ENCODE measurements around the gene ARID1B. TPM values are rescaled to one million over a fixed set of nuclear protein-coding genes. Genes with fewer than 3 reads are reported as not detected.

The ARID1B gene
- total RNA-seq, 2 experiments from 2014 or later: 42.5 to 43.2 TPM

- peaks cover 5% of the 10 kb centered on the region for H3K36me3 Mint-ChIP-seq (ENCODE audit: low read depth)
- CTCF ChIA-PET: no interaction called here
- H3K4me1 Mint-ChIP-seq (ENCODE audit: low read depth): peaks cover 19% of the 10 kb centered on the region
- no peaks in the 10 kb centered on the region for H3K27me3 Mint-ChIP-seq (ENCODE audit: low read depth)
- peak; percentile 50 for DNase-seq
- no peaks in the 10 kb centered on the region for H3K9me3 Mint-ChIP-seq
- H3K4me3 Mint-ChIP-seq: peak overlapping the region; percentile 87
- intact Hi-C loops (cut with micrococcal nuclease): loop anchor here (1.0 to 5.0 kb wide), 3 partner anchors 276 to 494 kb away; no protein-coding TSS in a partner anchor
- H3K27ac Mint-ChIP-seq: peak overlapping the region; percentile 98
Measured at GRCh38 chr6:156777577-156778453, 637 bp downstream of the ARID1B start.

GRCh38 chr6:156778454-156779205, 1.5 kb downstream of the ARID1B start:
- H3K4me1 Mint-ChIP-seq (ENCODE audit: low read depth): peaks cover 24% of the 10 kb centered on the region
- no peaks in the 10 kb centered on the region for H3K9me3 Mint-ChIP-seq
- CTCF ChIA-PET: interaction anchor here (0.5 to 0.7 kb wide), 2 partner anchors 82 to 271 kb away, joined by 3 read pairs; no protein-coding TSS in a partner anchor
- H3K27me3 Mint-ChIP-seq (ENCODE audit: low read depth): no peaks in the 10 kb centered on the region
- peaks cover 7% of the 10 kb centered on the region for H3K36me3 Mint-ChIP-seq (ENCODE audit: low read depth)
- intact Hi-C loops (cut with micrococcal nuclease): loop anchor here (5.0 kb wide), 2 partner anchors 404 to 494 kb away; no protein-coding TSS in a partner anchor
- H3K27ac Mint-ChIP-seq: peak overlapping the region; percentile 91
- peak; percentile 52 for DNase-seq
- H3K4me3 Mint-ChIP-seq: peak overlapping the region; percentile 77

DNA sequence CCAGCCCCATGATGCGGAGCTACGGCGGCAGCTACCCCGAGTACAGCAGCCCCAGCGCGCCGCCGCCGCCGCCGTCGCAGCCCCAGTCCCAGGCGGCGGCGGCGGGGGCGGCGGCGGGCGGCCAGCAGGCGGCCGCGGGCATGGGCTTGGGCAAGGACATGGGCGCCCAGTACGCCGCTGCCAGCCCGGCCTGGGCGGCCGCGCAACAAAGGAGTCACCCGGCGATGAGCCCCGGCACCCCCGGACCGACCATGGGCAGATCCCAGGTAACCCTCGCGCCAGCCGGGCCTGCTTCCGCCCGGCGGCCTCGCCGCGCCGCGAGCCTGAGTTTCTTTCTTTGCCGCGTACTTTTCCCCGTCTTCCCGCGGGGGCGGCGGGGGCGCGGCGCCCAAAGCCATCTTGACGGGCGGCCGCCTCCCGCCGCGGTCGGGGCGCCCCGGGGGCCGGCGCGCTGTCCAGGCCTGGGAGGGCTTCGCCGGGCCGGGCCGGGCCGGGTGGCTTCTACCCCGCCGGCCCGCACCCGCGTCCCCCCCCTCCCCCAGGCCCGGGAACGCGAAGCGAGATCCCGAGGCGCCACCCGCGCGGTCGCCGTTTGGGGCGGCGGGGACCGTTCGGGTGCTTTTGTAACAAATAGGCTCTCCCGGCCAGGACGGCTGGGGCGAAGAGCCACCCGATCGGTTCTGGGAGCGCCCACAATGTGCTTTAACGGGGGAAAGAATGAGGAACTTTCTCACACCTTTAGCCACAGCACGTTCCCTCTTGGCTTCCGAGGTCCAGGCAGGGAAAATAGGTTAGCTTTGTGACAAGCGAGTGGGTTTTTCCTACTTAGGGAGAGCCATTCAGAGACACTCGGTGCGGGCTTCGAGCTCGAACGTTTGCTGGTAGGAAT, 2.3 kb downstream of the ARID1B start:
- H3K4me3 Mint-ChIP-seq: peak overlapping the region; percentile 89

DNA sequence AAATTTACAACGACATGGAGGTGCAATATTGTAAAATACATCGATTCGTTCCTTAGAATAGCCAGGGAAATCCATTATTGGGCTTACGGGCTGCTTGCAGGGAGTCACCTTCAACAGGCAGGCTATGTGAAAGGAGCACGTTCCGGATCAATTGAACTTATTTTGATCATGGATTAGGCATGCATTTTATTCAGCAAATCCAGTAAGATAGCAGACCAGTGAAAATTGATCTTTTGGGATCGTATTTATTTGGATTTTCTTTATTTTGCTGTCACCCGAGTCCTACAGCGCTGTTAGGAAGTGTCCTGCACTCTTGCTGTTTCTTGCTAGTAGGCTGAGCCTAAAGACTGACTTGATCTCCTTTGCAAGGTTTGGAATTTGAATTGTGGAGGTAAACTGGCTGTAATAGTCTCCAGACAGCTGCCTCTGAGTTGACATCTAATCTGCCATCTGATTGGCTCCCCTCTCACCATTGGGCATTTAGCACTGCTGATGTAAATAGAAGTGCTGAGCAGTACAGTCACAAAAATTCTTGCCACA, 3.0 kb downstream of the ARID1B start:
- peak; percentile 81 for DNase-seq
- Mint-ChIP-seq H3K27me3 (ENCODE audit: low read depth) (no peaks in the 10 kb centered on the region), H3K4me3 (peak overlapping the region; percentile 89), H3K27ac (peak overlapping the region; percentile 96), H3K36me3 (ENCODE audit: low read depth) (peaks cover 8% of the 10 kb centered on the region), H3K9me3 (no peaks in the 10 kb centered on the region), H3K4me1 (ENCODE audit: low read depth) (peaks cover 27% of the 10 kb centered on the region)
- CTCF ChIA-PET: interaction anchor here (0.8 kb wide), 1 partner anchor 216 kb away, joined by 3 read pairs; no protein-coding TSS in a partner anchor
- intact Hi-C loops (cut with micrococcal nuclease): loop anchor here (1.0 to 10.0 kb wide), 9 partner anchors 39 to 1465 kb away; partner anchors contain the start of gene TFB1M

More for the DNA sequence above, 2.3 kb downstream of the ARID1B start:
- Mint-ChIP-seq H3K27ac (peak overlapping the region; percentile 96), H3K36me3 (ENCODE audit: low read depth) (peaks cover 8% of the 10 kb centered on the region), H3K9me3 (no peaks in the 10 kb centered on the region), H3K27me3 (ENCODE audit: low read depth) (no peaks in the 10 kb centered on the region), H3K4me1 (ENCODE audit: low read depth) (peaks cover 28% of the 10 kb centered on the region)
- peak; percentile 66 for DNase-seq
- intact Hi-C loops (cut with micrococcal nuclease): loop anchor here (1.0 to 10.0 kb wide), 11 partner anchors 38 to 1465 kb away; partner anchors contain the start of gene TFB1M
- CTCF ChIA-PET: interaction anchor here (0.7 kb wide), 1 partner anchor 270 kb away, joined by 3 read pairs; no protein-coding TSS in a partner anchor

DNA sequence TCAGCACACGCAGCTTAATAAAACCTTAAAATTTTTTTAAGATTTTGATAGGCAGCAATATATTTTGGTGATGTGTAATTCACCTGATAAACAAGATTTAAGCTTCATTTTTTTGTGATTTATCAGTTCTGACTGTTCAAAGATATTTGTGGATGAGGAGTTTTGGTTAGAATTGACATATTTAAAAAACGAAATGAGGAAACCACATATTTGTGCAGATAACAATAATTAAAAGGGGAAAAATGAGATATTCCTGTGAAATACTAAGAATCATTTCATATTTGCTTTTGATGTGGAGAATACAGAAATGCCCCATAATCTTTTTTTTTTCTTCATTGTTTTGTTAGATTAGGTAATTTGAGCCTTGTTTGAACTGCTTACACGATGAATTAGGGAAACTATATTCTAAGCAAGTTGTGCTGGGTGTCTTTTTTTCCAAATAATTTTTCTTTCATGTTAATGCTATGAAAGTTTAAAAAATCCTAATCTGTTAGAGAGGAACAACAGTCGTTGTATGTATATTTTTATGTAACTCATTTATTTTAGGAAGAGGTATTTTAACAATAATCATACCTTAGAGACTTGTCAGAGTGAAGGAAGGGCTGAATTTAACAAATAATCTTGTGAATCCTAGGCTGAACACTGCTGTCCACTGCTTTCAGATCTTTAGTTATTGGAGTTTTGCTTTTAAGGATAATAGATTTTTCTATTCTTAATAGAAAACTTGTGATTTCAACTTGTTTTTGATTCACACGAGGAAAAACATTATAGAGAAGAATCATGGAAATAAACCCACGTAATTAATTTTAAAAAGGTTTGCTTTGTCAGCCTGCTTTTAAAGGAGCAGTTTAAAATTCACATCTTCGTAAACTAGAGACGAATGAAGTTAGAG, 4.0 kb downstream of the ARID1B start:
- Mint-ChIP-seq H3K4me1 (ENCODE audit: low read depth) (peaks cover 29% of the 10 kb centered on the region), H3K27me3 (ENCODE audit: low read depth) (no peaks in the 10 kb centered on the region), H3K4me3 (peak overlapping the region; percentile 89), H3K36me3 (ENCODE audit: low read depth) (peaks cover 11% of the 10 kb centered on the region), H3K27ac (peak overlapping the region; percentile 96), H3K9me3 (no peaks in the 10 kb centered on the region)
- intact Hi-C loops (cut with micrococcal nuclease): loop anchor here (1.0 to 10.0 kb wide), 9 partner anchors 40 to 1466 kb away; partner anchors contain the start of gene TFB1M
- CTCF ChIA-PET: interaction anchor here (0.8 kb wide), 1 partner anchor 217 kb away, joined by 3 read pairs; no protein-coding TSS in a partner anchor
- DNase-seq: no peak

DNA sequence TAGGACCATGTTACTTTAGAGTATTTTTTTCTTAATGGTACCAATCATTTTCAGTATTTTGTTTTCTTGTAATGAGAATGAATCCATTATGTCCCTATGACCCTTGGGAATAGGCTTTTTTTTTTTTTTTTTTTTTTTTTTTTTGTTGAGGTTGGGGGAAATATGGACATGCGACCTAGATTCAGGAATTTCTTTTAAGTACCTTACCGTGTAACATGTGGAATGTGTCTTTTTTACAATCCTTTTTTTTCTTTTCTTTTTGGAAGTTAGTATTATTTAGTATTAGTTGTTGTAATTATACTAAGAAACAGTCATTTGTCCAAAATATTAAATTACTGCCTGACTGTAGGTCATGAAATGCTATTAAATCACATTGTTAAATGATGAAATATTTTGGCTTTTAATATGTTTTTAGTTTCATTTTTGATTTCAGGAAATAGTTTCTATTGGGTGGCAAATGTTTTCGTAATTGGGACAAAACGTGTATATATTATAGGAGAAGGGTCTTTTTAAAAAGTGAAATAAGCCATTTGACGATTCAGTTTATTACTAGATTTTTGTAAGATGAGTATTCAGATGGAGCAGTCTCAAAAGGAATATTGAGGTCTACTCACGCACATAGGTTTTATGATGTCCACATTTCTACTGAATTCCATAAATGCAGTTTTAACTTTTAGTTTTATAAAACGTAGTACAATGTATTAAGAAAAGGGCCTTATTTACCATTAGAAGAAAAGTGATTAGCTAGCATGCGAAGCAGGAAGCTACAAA, 4.9 kb downstream of the ARID1B start:
- H3K27ac Mint-ChIP-seq: peak overlapping the region; percentile 96
- H3K27me3 Mint-ChIP-seq (ENCODE audit: low read depth): no peaks in the 10 kb centered on the region
- H3K4me3 Mint-ChIP-seq: peak overlapping the region; percentile 89
- no peaks in the 10 kb centered on the region for H3K9me3 Mint-ChIP-seq
- H3K36me3 Mint-ChIP-seq (ENCODE audit: low read depth): peaks cover 14% of the 10 kb centered on the region
- no peak for DNase-seq
- H3K4me1 Mint-ChIP-seq (ENCODE audit: low read depth): peaks cover 36% of the 10 kb centered on the region
- intact Hi-C loops (cut with micrococcal nuclease): loop anchor here (2.0 to 10.0 kb wide), 5 partner anchors 177 to 1467 kb away; partner anchors contain the start of gene TFB1M
- CTCF ChIA-PET: no interaction called here

GRCh38 chr6:156782691-156783320, 5.6 kb downstream of the ARID1B start:
- intact Hi-C loops (cut with micrococcal nuclease): loop anchor here (2.0 to 10.0 kb wide), 3 partner anchors 318 to 1468 kb away; partner anchors contain the start of gene TFB1M
- no peak for DNase-seq
- Mint-ChIP-seq H3K27me3 (ENCODE audit: low read depth) (no peaks in the 10 kb centered on the region), H3K27ac (peak overlapping the region; percentile 96), H3K4me3 (peak overlapping the region; percentile 89), H3K4me1 (ENCODE audit: low read depth) (peaks cover 43% of the 10 kb centered on the region), H3K36me3 (ENCODE audit: low read depth) (peaks cover 13% of the 10 kb centered on the region), H3K9me3 (no peaks in the 10 kb centered on the region)
- CTCF ChIA-PET: interaction anchor here (0.6 to 1.0 kb wide), 2 partner anchors 25 to 238 kb away, joined by 4 to 7 read pairs; no protein-coding TSS in a partner anchor

GRCh38 chr6:156783958-156784357, 6.8 kb downstream of the ARID1B start:
- CTCF ChIA-PET: interaction anchor here (0.7 kb wide), 1 partner anchor 205 kb away, joined by 4 read pairs; no protein-coding TSS in a partner anchor
- Mint-ChIP-seq H3K9me3 (no peaks in the 10 kb centered on the region), H3K27me3 (ENCODE audit: low read depth) (no peaks in the 10 kb centered on the region), H3K4me1 (ENCODE audit: low read depth) (peaks cover 53% of the 10 kb centered on the region), H3K4me3 (no peak overlapping the region), H3K27ac (no peak overlapping the region), H3K36me3 (ENCODE audit: low read depth) (peaks cover 13% of the 10 kb centered on the region)
- no peak for DNase-seq
- intact Hi-C loops (cut with micrococcal nuclease): loop anchor here (2.0 to 10.0 kb wide), 3 partner anchors 317 to 1469 kb away; partner anchors contain the start of gene TFB1M

DNA sequence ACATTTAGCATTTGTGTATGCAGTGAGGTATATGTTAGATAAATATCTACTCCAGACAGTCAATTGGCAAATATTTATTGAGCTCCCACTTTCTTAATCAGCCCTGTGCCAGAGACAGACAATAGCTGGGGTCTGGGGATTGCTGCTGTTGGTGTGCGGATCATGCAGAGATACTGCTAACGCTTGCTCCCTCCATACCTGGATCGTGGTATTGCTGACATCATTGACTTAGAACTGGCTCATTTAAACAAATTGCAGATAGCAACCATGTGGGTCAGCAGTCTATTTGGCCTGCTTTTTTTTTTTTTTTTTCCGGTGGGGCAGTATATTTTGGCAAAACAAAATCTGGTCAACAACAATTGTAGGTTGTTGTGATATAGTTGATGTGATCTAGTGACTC, 9.5 kb downstream of the ARID1B start:
- intact Hi-C loops (cut with micrococcal nuclease): loop anchor here (10.0 kb wide), 1 partner anchor 1472 kb away; the partner anchor contains the start of gene TFB1M

More for the DNA sequence above, 9.5 kb downstream of the ARID1B start:
- Mint-ChIP-seq H3K27ac (no peak overlapping the region), H3K36me3 (ENCODE audit: low read depth) (peaks cover 11% of the 10 kb centered on the region), H3K4me3 (no peak overlapping the region), H3K27me3 (ENCODE audit: low read depth) (no peaks in the 10 kb centered on the region), H3K9me3 (no peaks in the 10 kb centered on the region), H3K4me1 (ENCODE audit: low read depth) (peaks cover 80% of the 10 kb centered on the region)
- DNase-seq: no peak
- CTCF ChIA-PET: interaction anchor here (0.6 kb wide), 1 partner anchor 32 kb away, joined by 4 read pairs; no protein-coding TSS in a partner anchor

Measured in activated naive CD4-positive, alpha-beta T cell treated with anti-CD3 and anti-CD28 coated beads for 36 hours (primary cell).